IPS-18c (cell line): ENCODE measurements around the gene PLPP4.

ENCODE experiments used
- H3K4me3 ChIP-seq: 2 replicates; pipeline ENCODE4 v1.7.0; 2013; ENCODE audit warnings: low read depth, mild to moderate bottlenecking, low read length, moderate library complexity; ENCODE audit not compliant: insufficient read depth
- H3K9me3 ChIP-seq: one replicate; pipeline ENCODE4 v1.6.1; 2013; ENCODE audit warnings: mild to moderate bottlenecking, low read length, moderate library complexity; ENCODE audit not compliant: control insufficient read depth, insufficient read depth

The PLPP4 gene

DNA sequence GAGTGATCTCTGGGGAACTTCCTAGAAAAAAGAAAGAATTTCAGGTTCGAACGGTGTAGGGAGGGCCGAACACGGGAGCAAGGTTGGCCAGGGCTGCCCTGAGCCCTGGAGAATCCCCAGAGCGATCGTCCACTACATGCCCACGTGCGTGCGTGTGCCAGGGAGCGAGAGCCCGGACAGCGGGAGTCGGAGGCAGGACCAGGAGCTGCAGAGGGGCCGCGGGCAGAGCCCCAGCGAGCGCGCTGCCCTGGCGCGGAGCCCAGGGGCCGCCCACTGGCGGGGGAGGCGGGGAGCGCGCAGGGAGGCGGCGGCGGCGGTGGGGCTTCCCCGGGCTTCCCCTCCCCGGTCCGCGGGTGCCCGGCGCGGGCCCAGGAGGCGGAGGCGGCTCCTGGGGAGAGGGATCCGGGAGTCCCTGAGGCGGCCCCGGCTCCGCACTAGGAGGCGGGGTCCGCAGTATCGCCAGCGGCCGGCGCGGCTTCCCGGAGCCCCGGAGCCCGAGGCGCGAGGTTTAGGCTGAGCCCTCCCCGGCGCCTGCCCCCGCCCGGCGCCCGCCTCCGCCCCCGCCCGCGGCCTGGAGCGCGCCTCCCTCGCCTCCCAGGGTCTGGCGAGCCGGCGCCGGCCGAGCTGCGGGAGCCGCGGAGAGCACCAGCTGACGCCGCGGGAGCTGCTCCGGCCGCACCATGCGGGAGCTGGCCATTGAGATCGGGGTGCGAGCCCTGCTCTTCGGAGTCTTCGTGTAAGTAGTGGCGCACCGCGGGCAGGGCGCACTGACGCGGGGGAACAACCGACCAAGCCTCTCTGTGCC is at the start of gene PLPP4:
Gene PLPP4, plus strand, starts transcription at position 602 of the 805 bp plus-strand sequence. Its CDS starts 79 bp downstream, at position 681.
- Histone ChIP-seq H3K9me3 (no peaks in the 10 kb centered on the region), H3K4me3 (peak within 1 kb of the TSS; percentile 67)

DNA sequence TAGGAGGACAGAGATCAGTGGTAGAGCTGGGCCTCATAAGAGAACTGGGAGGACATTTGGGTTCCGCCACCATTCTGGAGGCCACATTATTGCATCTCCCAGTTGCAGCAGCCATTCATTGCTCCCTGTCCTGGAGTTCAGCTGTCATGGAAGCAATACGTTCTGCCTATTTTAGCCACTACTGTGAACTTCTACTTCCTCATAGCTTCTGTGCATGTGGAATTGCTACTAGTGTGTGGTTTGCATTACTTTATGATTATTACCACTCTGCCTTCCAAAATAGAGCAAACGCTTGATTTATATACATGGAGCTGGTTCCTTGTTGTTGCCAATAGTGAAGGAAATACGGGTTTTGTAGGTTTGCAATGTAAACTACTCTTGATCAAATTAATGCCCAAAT is 47.2 kb upstream of the PLPP4 start:
- no peaks in the 10 kb centered on the region for H3K9me3 ChIP-seq
- no peak overlapping the region for H3K4me3 ChIP-seq

DNA sequence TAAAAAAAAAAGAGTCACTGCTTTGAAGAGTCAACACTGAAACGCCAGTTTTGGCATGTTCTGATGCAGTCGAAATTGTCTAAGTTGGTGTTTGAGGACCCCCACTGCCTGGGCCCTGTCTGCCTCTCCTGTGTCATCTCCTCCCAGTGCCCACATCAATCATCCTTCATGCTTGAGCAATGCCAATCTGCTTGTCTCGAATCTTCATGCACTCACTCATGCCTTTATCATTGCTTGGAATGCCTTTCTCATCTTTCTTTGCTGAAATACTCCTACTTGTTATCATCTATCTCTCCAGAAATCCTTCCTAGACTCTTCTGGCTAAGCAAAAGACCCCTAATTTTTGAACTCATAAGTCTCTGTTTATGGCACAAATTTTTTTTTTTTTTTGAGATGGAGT is 42.1 kb upstream of the PLPP4 start:
- no peak overlapping the region for H3K4me3 ChIP-seq
- no peaks in the 10 kb centered on the region for H3K9me3 ChIP-seq

DNA sequence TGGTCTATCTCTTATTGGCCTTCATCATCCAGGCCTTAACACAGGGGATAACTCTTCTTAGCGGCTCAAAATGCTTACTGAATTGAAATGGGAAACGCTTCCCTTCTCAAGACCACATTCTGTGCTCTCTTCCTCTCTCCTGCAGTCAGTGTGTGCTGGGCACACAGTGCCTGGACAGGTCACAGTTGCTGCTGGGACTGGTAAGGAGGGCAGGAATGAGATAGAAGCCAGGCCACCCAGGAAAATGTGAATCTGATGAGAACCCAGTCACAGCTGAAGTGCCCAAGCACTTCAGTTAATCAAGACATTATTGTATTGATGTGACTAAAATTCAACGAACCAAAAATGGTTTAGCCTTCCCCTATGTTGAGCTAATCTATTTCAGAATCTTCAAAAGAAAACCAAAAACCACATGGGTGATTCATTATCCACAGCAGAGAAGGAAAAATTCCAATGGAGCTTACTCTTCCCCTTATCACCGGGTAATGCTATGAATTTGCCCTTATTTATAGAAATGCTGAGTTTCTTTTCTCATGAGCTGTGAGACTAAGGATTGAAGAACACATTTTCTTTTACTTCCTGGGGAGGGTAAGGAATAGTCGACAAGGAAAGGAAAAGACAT is 41.2 kb upstream of the PLPP4 start:
- Histone ChIP-seq H3K9me3 (no peaks in the 10 kb centered on the region), H3K4me3 (no peak overlapping the region)

DNA sequence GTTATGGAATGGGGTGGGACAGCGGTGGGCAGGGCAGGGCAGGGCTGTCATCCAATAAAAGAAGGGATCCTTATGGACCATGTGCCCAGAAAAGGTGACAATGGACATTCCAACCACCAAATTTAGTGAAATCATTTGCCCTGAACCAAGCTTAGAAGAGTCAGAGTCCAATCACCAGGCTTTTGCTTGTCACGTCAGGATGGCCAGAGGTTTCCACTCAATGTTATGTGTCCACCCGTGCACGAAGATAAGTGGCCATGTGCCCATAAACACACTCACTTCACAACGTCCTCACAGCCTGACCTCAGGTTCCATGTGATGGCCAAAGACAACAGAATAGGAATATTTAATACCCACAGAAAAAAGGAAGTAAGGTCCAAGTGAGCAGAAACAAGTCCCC is 36.6 kb upstream of the PLPP4 start:
- Histone ChIP-seq H3K4me3 (no peak overlapping the region), H3K9me3 (no peaks in the 10 kb centered on the region)

DNA sequence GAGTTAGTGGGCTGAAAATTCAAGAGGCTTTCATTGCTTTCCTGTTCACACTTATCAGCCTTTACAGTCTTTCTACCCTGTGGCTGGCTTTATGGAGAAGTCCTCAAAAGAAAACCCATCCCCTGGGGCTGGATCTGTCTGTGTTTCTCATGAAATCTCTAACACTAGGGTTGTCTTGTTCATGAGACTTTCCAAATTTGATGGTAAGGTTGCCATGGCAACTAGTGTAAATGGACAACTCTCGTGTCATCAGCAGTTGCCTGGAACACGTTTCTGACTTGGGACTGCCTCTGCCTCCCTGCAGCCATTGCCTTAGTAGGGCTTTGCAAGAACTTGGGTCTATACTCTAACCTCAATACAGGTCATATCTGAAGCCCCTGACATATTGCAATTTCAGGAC is 35.8 kb upstream of the PLPP4 start:
- no peak overlapping the region for H3K4me3 ChIP-seq
- no peaks in the 10 kb centered on the region for H3K9me3 ChIP-seq

DNA sequence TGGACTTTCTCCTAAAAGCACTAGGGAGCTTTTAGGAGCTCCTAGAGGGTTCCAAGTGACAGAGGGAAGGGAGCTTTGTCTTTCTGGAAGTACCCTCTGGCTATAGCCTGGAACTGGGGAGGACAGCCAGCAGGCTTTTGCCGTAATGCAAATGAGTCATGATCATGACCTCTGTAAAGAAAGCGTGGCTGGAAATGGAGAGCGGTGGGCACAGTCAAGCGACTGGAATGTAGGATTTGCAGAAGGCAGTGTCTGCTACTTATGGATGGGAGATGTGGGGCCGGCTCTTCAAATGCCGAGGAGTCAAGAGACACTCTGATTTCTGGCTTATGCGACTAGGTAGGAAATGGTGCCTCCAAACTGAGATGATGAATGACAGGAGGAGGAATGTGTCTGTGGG is 34.6 kb upstream of the PLPP4 start:
- H3K4me3 ChIP-seq = no peak overlapping the region
- H3K9me3 ChIP-seq = no peaks in the 10 kb centered on the region

DNA sequence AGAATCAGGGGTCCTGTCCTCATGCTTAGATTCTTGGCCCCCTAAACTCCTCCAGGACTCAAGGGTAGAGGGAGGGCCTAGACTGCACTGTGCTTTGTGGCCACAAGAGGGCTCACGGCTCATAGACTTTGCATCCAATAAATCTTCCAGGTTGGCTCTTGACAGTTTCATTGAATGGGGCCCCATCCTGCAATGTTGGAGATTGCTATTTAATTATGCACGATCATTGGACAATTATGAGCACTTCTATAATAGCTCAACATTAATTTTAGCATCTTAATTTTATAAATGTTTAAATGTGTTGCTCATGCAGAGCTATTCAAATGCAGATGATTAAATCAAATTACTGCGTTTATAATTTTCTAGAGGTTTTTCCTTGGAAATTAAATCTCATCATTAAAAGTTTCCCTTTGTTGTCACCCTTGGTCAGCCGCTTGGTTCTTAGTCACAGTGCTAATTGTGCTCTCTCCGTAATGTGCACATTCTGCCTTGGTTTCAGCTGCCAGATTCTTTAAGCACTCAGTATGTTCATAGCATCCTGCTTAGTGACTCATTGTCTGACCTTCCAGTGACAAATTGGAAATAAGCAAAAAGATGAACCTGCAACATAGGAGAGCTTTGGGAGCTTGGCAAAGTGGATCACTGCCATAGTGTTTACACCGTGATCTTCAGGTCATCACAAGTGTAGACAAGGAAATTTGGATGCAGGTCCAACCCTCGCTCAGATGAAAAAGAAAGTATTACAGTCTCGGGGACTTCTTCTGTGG is 33.4 kb upstream of the PLPP4 start:
- H3K9me3 ChIP-seq = no peaks in the 10 kb centered on the region

DNA sequence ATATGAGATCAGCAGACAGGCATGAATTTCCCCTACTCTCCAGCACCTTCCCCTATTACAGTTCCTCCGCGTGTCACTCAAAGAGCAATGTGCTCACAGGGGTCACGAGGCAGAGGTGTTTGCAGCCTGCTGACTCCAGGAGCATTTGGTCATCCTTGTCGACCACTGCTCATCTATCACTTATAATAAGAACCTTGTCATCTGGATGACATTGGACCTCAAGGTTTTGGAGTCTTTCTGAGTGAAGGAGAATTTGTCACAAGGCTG is 32.9 kb upstream of the PLPP4 start:
- Histone ChIP-seq H3K4me3 (no peak overlapping the region), H3K9me3 (no peaks in the 10 kb centered on the region)

More for the DNA sequence above, 33.4 kb upstream of the PLPP4 start:
- no peak overlapping the region for H3K4me3 ChIP-seq

DNA sequence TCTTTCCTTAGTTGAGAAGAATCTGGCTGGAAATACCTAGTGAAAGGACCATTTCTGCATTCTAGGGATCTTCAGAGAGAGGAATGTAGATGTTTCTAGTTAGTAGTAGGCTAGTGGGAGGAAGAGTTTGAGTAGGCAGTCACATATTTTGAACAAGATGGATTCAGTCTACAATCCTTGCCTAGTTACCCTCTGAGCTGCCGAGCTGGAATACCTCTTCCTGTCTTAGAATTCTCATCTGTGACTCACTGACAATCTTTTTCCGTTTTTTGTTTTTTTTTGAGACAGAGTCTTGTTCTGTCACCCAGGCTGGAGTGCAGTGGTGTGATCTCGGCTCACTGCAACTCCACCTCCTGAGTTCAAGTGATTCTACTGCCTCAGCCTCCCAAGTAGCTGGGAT is 30.7 kb upstream of the PLPP4 start:
- H3K9me3 ChIP-seq = no peaks in the 10 kb centered on the region
- H3K4me3 ChIP-seq = no peak overlapping the region

DNA sequence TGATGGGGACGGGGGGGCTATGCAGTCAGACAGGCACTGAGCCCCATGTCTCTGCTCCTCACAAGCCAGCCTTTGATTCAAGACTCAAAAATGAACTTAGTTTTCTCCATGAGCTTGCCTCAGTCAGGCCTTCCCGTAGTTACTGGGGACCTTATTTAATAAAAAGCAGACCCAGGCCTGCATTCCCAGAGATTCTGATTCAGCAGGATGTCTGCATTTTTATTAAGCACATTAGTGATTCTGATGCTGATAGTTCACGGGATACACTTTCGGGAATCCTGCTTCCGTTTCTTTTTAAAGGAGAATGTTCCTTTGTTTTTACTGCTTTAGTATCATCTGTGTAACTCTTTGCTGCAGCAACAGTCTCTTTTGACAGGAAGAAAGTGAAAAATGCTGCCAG is 28.3 kb upstream of the PLPP4 start:
- Histone ChIP-seq H3K9me3 (no peaks in the 10 kb centered on the region), H3K4me3 (no peak overlapping the region)

DNA sequence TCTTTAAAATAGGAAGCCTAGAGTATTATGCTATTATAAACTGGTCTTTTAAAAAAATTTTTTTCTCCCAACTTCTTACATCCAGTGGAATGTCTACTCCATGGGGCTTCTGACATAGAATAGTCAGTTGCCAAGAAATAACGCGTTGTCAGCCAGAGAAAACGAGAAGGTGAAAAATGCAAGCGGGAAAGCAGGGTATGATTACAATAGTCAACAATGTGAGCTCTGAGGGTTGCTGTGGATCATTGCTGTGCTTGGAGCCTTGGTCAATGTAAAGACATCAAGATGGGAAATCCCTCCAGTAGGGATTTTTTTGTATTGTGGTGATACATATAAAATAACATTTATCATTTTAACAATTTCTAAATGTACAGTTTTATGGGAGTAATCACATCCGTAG is 27.6 kb upstream of the PLPP4 start:
- Histone ChIP-seq H3K4me3 (no peak overlapping the region), H3K9me3 (no peaks in the 10 kb centered on the region)

DNA sequence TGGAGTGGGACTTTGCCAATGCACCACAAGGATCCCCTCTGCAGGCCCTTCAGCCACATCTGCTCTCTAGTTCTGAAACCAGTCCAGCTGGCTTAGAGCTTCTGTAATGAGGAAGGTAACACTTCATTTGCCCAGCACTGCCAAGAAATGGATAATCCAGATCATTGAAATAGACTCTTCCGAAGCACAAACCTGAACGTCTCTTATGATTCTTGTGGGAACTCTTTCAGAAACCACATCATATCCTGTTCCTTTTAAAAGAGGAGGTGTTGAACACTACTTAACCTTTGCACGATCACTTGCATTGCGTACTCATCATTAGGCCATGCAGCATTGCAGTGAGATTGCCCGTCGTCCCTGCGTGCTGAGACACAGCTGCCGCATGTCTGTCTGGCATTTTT is 25.8 kb upstream of the PLPP4 start:
- no peaks in the 10 kb centered on the region for H3K9me3 ChIP-seq
- no peak overlapping the region for H3K4me3 ChIP-seq

DNA sequence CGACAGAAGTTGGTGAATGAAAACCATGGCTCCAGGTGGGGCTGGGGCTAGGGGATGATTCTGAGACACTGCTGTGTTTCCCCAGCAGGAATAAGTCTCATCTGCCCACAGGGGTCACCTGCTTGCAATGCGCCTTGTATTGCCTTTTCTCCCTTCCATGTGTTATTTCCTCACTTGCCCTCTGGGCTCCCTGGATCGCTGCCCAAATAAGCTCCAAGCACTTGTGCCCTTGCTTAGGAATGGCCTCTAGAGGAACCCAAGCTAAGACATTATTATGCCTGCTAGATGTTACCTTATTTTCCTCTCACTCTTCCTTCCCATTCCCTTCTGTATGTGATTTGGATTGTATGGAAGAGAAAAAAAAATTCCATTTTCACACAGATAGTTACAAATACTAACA is 24.8 kb upstream of the PLPP4 start:
- H3K4me3 ChIP-seq = no peak overlapping the region
- no peaks in the 10 kb centered on the region for H3K9me3 ChIP-seq

DNA sequence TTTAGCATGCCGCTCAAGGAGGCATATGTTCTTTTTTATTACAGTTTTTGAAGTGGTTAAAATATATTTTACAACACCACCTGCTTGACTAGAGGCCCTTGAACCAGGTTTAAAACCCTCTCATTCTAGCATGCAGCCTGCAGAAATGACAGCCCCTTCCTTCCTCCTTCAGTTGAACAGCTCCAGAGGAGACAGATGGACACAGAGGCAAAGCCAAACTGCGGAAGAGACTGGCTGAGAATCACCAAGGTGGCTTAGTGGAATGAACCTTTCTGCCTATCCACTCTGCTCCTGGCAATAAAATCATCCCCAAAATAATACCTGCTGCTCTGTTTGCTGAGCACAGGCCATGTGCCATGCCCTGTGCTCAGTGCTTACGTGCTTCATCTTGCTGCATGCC is 23.9 kb upstream of the PLPP4 start:
- Histone ChIP-seq H3K9me3 (no peaks in the 10 kb centered on the region), H3K4me3 (no peak overlapping the region)

DNA sequence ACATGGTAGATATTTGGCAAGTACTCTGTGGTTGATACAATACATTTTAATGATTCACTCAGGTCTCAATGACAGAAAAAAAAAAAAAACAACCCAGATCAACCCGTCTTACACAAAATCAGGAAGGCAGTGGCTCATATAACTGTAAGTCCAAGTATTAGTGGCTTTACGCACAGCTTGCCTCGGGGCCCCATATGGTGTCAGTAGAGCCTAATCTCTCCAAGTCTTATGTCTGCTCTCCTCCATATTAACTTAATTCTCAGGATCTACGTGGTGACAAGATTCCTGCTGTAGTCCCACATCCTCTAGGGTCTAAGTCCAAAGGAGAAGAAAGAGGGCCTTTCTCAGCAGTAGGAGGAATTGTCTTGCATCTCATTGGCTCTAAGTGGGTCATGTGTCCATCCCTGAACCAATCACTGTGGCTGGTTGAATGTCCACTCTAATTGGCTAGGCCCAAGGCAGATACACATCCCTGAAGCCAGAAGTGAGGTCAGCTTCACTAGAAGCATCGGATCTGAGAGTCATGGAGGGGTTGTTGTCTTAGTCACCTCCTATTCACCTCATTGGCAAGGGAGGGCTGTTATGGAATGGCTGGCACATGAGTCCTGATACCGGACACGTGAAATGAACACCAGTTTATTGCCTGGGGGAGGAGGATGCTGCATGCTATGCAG is 20.5 kb upstream of the PLPP4 start:
- Histone ChIP-seq H3K4me3 (no peak overlapping the region), H3K9me3 (no peaks in the 10 kb centered on the region)

DNA sequence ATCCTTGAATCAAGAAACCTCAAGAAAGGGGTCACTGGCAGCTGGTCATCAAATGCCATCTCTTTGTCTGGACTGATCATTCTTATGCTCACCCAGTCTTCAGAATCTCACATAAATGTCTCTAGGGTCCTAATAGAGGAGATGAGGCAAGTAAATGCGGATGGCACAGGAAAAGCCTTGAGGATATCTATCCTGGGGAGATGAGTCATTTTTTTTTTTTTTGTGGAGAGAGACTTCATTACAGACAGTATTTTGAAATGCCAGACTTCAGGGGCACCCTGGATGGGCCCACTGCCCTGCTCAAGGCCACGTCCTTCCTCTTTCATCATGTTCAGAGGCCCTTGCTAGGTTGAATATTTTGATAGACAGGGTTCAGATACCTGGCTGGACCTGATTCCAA is 19.5 kb upstream of the PLPP4 start:
- Histone ChIP-seq H3K4me3 (no peak overlapping the region), H3K9me3 (no peaks in the 10 kb centered on the region)

DNA sequence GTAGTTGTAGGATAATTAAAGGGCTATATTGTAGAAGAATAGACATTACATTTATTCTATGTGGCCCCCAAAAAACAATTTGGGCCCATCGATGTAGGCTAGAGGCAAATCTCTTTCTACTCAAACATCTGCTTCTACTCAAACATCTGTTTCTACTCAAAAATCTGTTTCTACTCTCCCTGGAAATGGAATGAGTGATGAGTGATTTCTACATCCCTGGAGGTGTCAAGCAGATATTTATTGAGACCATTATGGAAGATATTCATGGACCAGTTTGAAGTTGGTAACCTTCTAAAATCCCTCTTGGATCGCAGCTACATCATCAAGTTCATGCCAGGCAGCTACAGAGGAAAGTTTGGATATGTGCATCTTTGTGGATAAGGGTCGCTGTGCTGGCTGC is 5.1 kb upstream of the PLPP4 start:
- Histone ChIP-seq H3K9me3 (no peaks in the 10 kb centered on the region), H3K4me3 (no peak overlapping the region)
